HEK293 (cell line): ENCODE data around the gene UBE2J2.
A peak's percentile ranks its signal among the peaks of the same experiment; 100 is the strongest.

Experiments
- KLF10 ChIP-seq: fragments of 450-650 bp; IDR thresholded peaks from 2 replicates; pipeline ENCODE4 v1.5.1; 2018; ENCODE audit warnings: missing biosample characterization, mild to moderate bottlenecking, missing genetic modification characterization
- PRDM10 ChIP-seq: fragments of 450-650 bp; formaldehyde crosslinking; IDR thresholded peaks from 2 replicates; pipeline ENCODE4 v1.5.1; 2016; ENCODE audit warnings: missing biosample characterization, missing genetic modification characterization
- SP2 ChIP-seq: fragments of 450-650 bp; formaldehyde crosslinking; IDR thresholded peaks from 2 replicates; pipeline ENCODE4 v1.5.1; 2016; ENCODE audit warnings: missing biosample characterization, missing genetic modification characterization
- TCF7L2 ChIP-seq: IDR thresholded peaks from 2 replicates; pipeline ENCODE4 v1.6.1; 2011; ENCODE audit warnings: low read depth, mild to moderate bottlenecking, inconsistent platforms, low read length, moderate library complexity, borderline replicate concordance
- YY2 ChIP-seq: fragments of 450-650 bp; formaldehyde crosslinking; IDR thresholded peaks from 2 replicates; pipeline ENCODE4 v1.5.1; 2016; ENCODE audit warnings: missing biosample characterization, missing genetic modification characterization
- ZBTB1 ChIP-seq: fragments of 450-650 bp; formaldehyde crosslinking; IDR thresholded peaks from 2 replicates; pipeline ENCODE4 v1.5.1; 2016; ENCODE audit warnings: missing biosample characterization, missing genetic modification characterization
- ZBTB26 ChIP-seq: fragments of 450-650 bp; formaldehyde crosslinking; optimal IDR thresholded peaks from 2 replicates; pipeline ENCODE3; 2016; ENCODE audit warnings: missing biosample characterization, mild to moderate bottlenecking, missing genetic modification characterization
- ZEB2 ChIP-seq: fragments of 450-650 bp; formaldehyde crosslinking; IDR thresholded peaks from 2 replicates; pipeline ENCODE4 v1.5.1; 2016; ENCODE audit warnings: missing biosample characterization, missing genetic modification characterization
- ZFHX2 ChIP-seq: fragments of 450-650 bp; formaldehyde crosslinking; conservative IDR thresholded peaks from 2 replicates; pipeline ENCODE4 v1.5.1; 2016; ENCODE audit warnings: missing biosample characterization, missing genetic modification characterization
- ZNF114 ChIP-seq: fragments of 450-650 bp; formaldehyde crosslinking; IDR thresholded peaks from 2 replicates; pipeline ENCODE4 v1.5.0; 2017; ENCODE audit warnings: missing biosample characterization, missing genetic modification characterization
- ZNF155 ChIP-seq: fragments of 450-650 bp; formaldehyde crosslinking; IDR thresholded peaks from 2 replicates; pipeline ENCODE4 v1.5.1; 2016; ENCODE audit warnings: missing biosample characterization, missing genetic modification characterization
- ZNF16 ChIP-seq: fragments of 450-650 bp; formaldehyde crosslinking; IDR thresholded peaks from 2 replicates; pipeline ENCODE4 v1.5.1; 2016; ENCODE audit warnings: low read depth, missing biosample characterization, missing genetic modification characterization
- ZNF169 ChIP-seq: fragments of 450-650 bp; formaldehyde crosslinking; IDR thresholded peaks from 2 replicates; pipeline ENCODE4 v1.5.1; 2016; ENCODE audit warnings: missing biosample characterization, missing genetic modification characterization
- ZNF18 ChIP-seq: fragments of 450-650 bp; formaldehyde crosslinking; IDR thresholded peaks from 2 replicates; pipeline ENCODE4 v1.5.1; 2016; ENCODE audit warnings: missing biosample characterization, missing genetic modification characterization
- ZNF2 ChIP-seq: fragments of 450-650 bp; formaldehyde crosslinking; IDR thresholded peaks from 2 replicates; pipeline ENCODE4 v1.5.1; 2016; ENCODE audit warnings: missing biosample characterization, missing genetic modification characterization
- ZNF248 ChIP-seq: fragments of 450-650 bp; formaldehyde crosslinking; IDR thresholded peaks from 2 replicates; pipeline ENCODE4 v1.5.1; 2017; ENCODE audit warnings: missing biosample characterization, missing genetic modification characterization
- ZNF26 ChIP-seq: fragments of 450-650 bp; formaldehyde crosslinking; IDR thresholded peaks from 2 replicates; pipeline ENCODE4 v1.5.1; 2016; ENCODE audit warnings: missing biosample characterization, missing genetic modification characterization
- ZNF274 ChIP-seq, 2 experiments: fragments of 200-500 bp in 1 of 2; fragments of 450-650 bp in 1 of 2; sonication (Bioruptor generic) in 1 of 2; formaldehyde crosslinking in 1 of 2; IDR thresholded peaks; 2 replicates each; pipeline versions ENCODE4 v1.5.1 to v1.6.1; 2014 to 2016; ENCODE audit warnings: borderline replicate concordance in 1 of 2, inconsistent platforms in 1 of 2, low read length in 1 of 2, missing biosample characterization in 1 of 2, missing genetic modification characterization in 1 of 2
- ZNF280C ChIP-seq: fragments of 450-650 bp; formaldehyde crosslinking; IDR thresholded peaks from 2 replicates; pipeline ENCODE4 v1.5.1; 2016; ENCODE audit warnings: missing biosample characterization, missing genetic modification characterization
- ZNF501 ChIP-seq: fragments of 450-650 bp; formaldehyde crosslinking; IDR thresholded peaks from 2 replicates; pipeline ENCODE4 v1.5.1; 2016; ENCODE audit warnings: missing biosample characterization, missing genetic modification characterization
- ZNF510 ChIP-seq: fragments of 450-650 bp; formaldehyde crosslinking; IDR thresholded peaks from 2 replicates; pipeline ENCODE4 v1.5.1; 2018; ENCODE audit warnings: mild to moderate bottlenecking, missing genetic modification characterization, missing biosample characterization; ENCODE audit not compliant: insufficient replicate concordance
- ZNF549 ChIP-seq: fragments of 450-650 bp; IDR thresholded peaks from 2 replicates; pipeline ENCODE4 v1.5.1; 2018; ENCODE audit warnings: missing biosample characterization, missing genetic modification characterization, mild to moderate bottlenecking, inconsistent platforms, moderate library complexity
- ZNF561 ChIP-seq: fragments of 450-650 bp; IDR thresholded peaks from 2 replicates; pipeline ENCODE4 v1.5.1; 2018; ENCODE audit warnings: missing biosample characterization, missing genetic modification characterization, borderline replicate concordance
- ZNF610 ChIP-seq: fragments of 450-650 bp; formaldehyde crosslinking; IDR thresholded peaks from 2 replicates; pipeline ENCODE4 v1.5.1; 2016; ENCODE audit warnings: missing biosample characterization, missing genetic modification characterization, borderline replicate concordance
- ZNF623 ChIP-seq: fragments of 450-650 bp; formaldehyde crosslinking; IDR thresholded peaks from 2 replicates; pipeline ENCODE4 v1.5.1; 2016; ENCODE audit warnings: missing biosample characterization, missing genetic modification characterization
- ZNF645 ChIP-seq: fragments of 450-650 bp; formaldehyde crosslinking; IDR thresholded peaks from 2 replicates; pipeline ENCODE4; 2016; ENCODE audit warnings: missing biosample characterization, missing genetic modification characterization
- ZNF654 ChIP-seq: fragments of 450-650 bp; formaldehyde crosslinking; IDR thresholded peaks from 2 replicates; pipeline ENCODE4 v1.5.1; 2016; ENCODE audit warnings: low read depth, missing biosample characterization, missing genetic modification characterization
- ZNF701 ChIP-seq: fragments of 450-650 bp; formaldehyde crosslinking; IDR thresholded peaks from 2 replicates; pipeline ENCODE4 v1.5.1; 2016; ENCODE audit warnings: missing biosample characterization, missing genetic modification characterization

The UBE2J2 gene

GRCh38 chr1:1231400-1232207, 42.0 kb downstream of the UBE2J2 start, which contains the start of gene SDF4 (continued):
- TF ChIP-seq KLF10 (peak; percentile 74; the same call in 1 of the 2 replicates), ZFHX2 (peak; percentile 56; the same call in 1 of the 2 replicates), ZNF654 (tag by site-specific recombination) (no peak), PRDM10 (tag by site-specific recombination) (peak; percentile 56; the same call in 1 of the 2 replicates), ZNF610 (tag by site-specific recombination) (no peak), ZNF510 (tag by site-specific recombination) (no peak), ZNF701 (no peak), ZBTB26 (tag by site-specific recombination) (peak; percentile 91), ZNF26 (tag by site-specific recombination) (no peak), TCF7L2 (no peak), ZNF248 (tag by site-specific recombination) (no peak), YY2 (tag by site-specific recombination) (peak; percentile 91), ZNF561 (tag by site-specific recombination) (peak; percentile 93; the same call in 1 of the 2 replicates), ZNF114 (tag by site-specific recombination) (no peak), ZNF155 (tag by site-specific recombination) (no peak), ZNF623 (tag by site-specific recombination) (no peak), SP2 (tag by site-specific recombination) (peak; percentile 86), ZNF280C (no peak), ZNF549 (no peak), ZNF18 (tag by site-specific recombination) (no peak), ZNF645 (tag by site-specific recombination) (no peak), ZNF274 (IDR thresholded peaks at IDR 0.05; ENCODE audit: low read length) (no peak), ZNF274 (tag by site-specific recombination; IDR thresholded peaks at IDR 0.05; ENCODE audit: borderline replicate concordance) (no peak), ZBTB1 (tag by site-specific recombination) (no peak), ZEB2 (peak; percentile 89), ZNF169 (tag by site-specific recombination) (no peak), ZNF501 (tag by site-specific recombination) (no peak), ZNF16 (tag by site-specific recombination) (no peak), ZNF2 (no peak)
